ENCODE results near the gene CLIC4. TPM values are rescaled to one million over a fixed set of nuclear protein-coding genes. Genes with fewer than 3 reads are reported as not detected.
"Not testable (repeated sequence)": the region's sequence is repeated elsewhere in the genome, so short reads cannot be mapped to it uniquely, and the experiment has no call there.

Gene CLIC4
- total RNA-seq, 2 donors from 2014 or later = 58.1 to 78.8 TPM

DNA sequence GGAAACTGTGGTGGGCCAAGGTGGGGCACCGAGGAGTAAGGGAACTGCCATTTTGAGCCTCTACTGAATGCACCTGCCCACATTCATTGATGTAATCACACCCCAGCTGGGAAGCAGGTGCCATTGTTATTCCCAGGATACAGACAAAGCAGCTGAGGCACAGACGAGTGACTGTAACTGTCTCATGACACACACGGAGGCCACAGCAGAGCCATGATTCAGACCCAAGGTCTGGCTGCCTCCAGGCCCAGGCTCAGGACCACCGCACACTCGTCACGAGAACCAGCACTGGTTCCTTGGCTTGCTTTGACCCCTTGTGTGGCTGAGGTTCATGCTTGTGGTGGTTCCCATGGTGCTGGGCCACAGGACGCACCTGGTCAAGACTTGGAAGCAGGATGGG, 45.6 kb upstream of the CLIC4 start:
- Histone ChIP-seq H3K27me3 (no peaks in the 10 kb centered on the region), H3K27ac (no peak overlapping the region), H3K9me3 (no peaks in the 10 kb centered on the region), H3K4me3 (no peak overlapping the region), H3K36me3 (replicated peaks in 1 of 2; ENCODE audit: insufficient read depth in 1 of 2, low read depth in 2 of 2) (no peaks in the 10 kb centered on the region), H3K4me1 (no peaks in the 10 kb centered on the region)
- WGBS, 2 donors = 81 to 87% methylated on average over 4 to 7 of the region's 7 CpGs
- no peak for ATAC-seq
- TF ChIP-seq, protein P1, sequence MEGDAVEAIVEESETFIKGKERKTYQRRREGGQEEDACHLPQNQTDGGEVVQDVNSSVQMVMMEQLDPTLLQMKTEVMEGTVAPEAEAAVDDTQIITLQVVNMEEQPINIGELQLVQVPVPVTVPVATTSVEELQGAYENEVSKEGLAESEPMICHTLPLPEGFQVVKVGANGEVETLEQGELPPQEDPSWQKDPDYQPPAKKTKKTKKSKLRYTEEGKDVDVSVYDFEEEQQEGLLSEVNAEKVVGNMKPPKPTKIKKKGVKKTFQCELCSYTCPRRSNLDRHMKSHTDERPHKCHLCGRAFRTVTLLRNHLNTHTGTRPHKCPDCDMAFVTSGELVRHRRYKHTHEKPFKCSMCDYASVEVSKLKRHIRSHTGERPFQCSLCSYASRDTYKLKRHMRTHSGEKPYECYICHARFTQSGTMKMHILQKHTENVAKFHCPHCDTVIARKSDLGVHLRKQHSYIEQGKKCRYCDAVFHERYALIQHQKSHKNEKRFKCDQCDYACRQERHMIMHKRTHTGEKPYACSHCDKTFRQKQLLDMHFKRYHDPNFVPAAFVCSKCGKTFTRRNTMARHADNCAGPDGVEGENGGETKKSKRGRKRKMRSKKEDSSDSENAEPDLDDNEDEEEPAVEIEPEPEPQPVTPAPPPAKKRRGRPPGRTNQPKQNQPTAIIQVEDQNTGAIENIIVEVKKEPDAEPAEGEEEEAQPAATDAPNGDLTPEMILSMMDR (IDR thresholded peaks at IDR 0.05) = no peak
- TF ChIP-seq POLR2A (IDR thresholded peaks at IDR 0.05) = no peak
- DNase-seq = no peak
- intact Hi-C loops (cut with DNase I) = no loop called here

- intact Hi-C loops (cut with DNase I) = no loop called here
- Histone ChIP-seq H3K27ac (no peak overlapping the region), H3K4me1 (peaks cover 9% of the 10 kb centered on the region), H3K4me3 (no peak overlapping the region), H3K36me3 (replicated peaks in 1 of 2; ENCODE audit: insufficient read depth in 1 of 2, low read depth in 2 of 2) (no peaks in the 10 kb centered on the region), H3K27me3 (no peaks in the 10 kb centered on the region), H3K9me3 (no peaks in the 10 kb centered on the region)
- DNase-seq (peak in 1 of 4 donors; percentile 19), ATAC-seq (no peak)
- TF ChIP-seq, protein P1 (IDR thresholded peaks at IDR 0.05) = no peak
- 77 to 90% methylated on average over 5 to 8 of the region's 8 CpGs for WGBS, 2 donors
These were observed 42.5 kb upstream of the CLIC4 start for GRCh38 chr1:24702511-24703293.

DNA sequence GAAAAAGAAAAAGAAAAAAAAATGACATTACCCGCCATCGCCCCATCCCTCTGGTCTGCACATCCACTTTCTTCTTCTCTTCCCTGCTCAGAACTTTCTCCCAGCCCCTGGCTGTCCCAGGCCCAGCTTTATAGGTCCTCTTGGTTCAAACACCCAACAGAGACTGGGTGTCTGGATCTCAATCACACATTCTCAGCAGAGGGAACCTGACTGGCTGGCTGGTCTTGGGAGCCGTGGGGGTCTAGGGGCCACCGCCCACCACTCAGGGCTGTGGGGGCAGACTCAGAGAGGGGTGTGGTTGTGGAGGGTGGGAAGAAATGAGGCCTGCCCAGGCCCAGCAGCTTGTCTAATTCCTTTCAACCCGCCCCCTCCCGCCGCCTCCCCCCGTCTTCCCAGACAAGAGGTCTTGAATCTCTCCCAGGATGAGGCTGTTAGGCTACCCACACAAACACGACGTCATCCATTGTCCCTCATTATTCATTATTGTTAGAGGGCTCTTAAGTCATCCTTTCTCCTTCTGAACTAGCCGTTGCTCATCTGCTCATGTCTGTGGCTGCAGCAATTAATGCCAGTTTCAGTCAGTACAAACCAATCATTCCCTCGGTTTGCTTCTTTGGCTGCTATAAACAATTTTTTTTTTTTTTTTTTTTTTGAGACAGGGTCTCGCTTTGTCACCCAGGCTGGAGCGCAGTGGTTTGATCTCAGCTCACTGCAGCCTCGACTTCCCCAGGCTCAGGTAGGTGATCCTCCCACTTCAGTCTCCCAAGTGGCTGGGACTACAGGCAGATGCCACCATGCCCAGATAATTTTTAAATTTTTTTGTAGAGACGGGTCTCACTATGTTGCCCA, 40.6 kb upstream of the CLIC4 start:
- Histone ChIP-seq H3K27me3 (no peaks in the 10 kb centered on the region), H3K4me3 (no peak overlapping the region), H3K9me3 (no peaks in the 10 kb centered on the region), H3K4me1 (peaks cover 9% of the 10 kb centered on the region), H3K27ac (peak overlapping the region in 3 of 4 donors; percentile 68 to 78 (median 72)), H3K36me3 (replicated peaks in 1 of 2; ENCODE audit: insufficient read depth in 1 of 2, low read depth in 2 of 2) (no peaks in the 10 kb centered on the region)
- intact Hi-C loops (cut with DNase I) = no loop called here
- TF ChIP-seq, protein P1 (IDR thresholded peaks at IDR 0.05) = no peak
- TF ChIP-seq POLR2A (IDR thresholded peaks at IDR 0.05) = no peak
- ATAC-seq (no peak), DNase-seq (no peak)
- WGBS, 2 donors = 85% methylated on average over 16 of the region's 16 CpGs

DNA sequence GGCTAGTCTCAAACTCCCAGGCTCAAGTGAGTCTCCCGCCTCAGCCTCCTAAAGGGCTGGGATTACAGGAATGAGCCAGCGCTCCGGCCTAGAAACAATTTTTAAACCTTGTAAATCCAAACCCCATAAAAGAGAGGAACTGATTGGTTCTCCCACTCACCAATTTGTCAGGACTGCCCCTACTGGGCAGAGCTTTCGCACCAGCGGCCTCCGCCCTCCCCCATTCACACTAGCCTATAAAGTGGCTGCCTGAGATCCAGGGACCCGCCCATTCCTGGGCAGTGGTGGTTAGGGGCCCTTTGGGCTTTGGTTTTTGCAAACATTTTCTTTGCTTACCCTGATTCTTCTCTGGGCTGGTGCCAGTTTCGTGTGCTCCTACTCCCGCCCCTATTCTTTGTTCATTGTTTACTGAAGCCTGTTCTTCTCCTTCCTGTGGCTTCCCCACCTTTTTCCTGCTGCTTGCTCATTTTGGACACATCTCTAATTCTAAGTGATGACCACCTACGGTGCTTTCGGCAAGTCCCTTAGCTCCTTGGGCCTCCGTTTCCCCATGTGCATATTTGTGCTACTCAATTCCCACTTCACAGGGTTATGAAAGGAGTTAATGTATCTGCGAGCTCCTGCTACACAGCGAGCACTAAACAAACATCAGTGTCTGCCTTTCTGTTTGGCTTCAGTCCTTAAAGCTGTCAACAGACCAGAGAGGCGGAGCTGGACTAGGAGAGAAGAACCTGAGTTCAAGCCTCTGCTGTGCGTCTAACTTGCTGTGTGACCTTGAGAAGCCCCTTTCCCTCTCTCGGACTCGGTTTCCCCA, 39.8 kb upstream of the CLIC4 start:
- intact Hi-C loops (cut with DNase I) = no loop called here
- Histone ChIP-seq H3K27me3 (no peaks in the 10 kb centered on the region), H3K36me3 (replicated peaks in 1 of 2; ENCODE audit: insufficient read depth in 1 of 2, low read depth in 2 of 2) (no peaks in the 10 kb centered on the region), H3K27ac (peak overlapping the region; percentile 39 to 78 (median 70)), H3K9me3 (no peaks in the 10 kb centered on the region), H3K4me1 (peaks cover 9% of the 10 kb centered on the region), H3K4me3 (no peak overlapping the region)
- WGBS, 2 donors = 15 to 18% methylated on average over 16 to 18 of the region's 18 CpGs
- ATAC-seq = peak; percentile 98
- TF ChIP-seq POLR2A (IDR thresholded peaks at IDR 0.05) = peak in 1 of 3 donors; percentile 16
- TF ChIP-seq, protein P1 (IDR thresholded peaks at IDR 0.05) = no peak
- peak; percentile 73 to 90 (median 80) for DNase-seq

DNA sequence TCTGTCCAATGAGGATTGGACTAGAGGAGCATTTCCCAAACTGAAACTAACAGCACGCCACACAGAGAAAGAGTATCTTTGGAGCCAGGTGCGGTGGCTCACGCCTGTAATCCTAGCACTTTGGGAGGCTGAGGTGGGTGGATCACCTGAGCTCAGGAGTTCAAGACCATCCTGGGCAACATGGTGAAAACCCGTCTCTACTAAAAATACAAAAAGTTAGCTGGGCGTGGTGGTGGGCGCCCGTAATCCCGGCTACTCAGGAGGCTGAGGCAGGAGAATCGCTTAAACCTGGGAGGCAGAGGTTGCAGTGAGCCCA, 39.2 kb upstream of the CLIC4 start:
- DNase-seq; H3K4me3 ChIP-seq; H3K4me1 ChIP-seq; H3K9me3 ChIP-seq; ATAC-seq; H3K27me3 ChIP-seq; intact Hi-C loops (cut with DNase I); H3K36me3 ChIP-seq (replicated peaks in 1 of 2; ENCODE audit: insufficient read depth in 1 of 2, low read depth in 2 of 2): not testable (repeated sequence)
- H3K27ac ChIP-seq = peak overlapping the region; percentile 39 to 78 (median 70)
- WGBS, 2 donors = 80 to 84% methylated on average over 5 to 9 of the region's 9 CpGs
